ENCODE data around the gene MTNR1B.

- TF ChIP-seq, protein P1, sequence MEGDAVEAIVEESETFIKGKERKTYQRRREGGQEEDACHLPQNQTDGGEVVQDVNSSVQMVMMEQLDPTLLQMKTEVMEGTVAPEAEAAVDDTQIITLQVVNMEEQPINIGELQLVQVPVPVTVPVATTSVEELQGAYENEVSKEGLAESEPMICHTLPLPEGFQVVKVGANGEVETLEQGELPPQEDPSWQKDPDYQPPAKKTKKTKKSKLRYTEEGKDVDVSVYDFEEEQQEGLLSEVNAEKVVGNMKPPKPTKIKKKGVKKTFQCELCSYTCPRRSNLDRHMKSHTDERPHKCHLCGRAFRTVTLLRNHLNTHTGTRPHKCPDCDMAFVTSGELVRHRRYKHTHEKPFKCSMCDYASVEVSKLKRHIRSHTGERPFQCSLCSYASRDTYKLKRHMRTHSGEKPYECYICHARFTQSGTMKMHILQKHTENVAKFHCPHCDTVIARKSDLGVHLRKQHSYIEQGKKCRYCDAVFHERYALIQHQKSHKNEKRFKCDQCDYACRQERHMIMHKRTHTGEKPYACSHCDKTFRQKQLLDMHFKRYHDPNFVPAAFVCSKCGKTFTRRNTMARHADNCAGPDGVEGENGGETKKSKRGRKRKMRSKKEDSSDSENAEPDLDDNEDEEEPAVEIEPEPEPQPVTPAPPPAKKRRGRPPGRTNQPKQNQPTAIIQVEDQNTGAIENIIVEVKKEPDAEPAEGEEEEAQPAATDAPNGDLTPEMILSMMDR (IDR thresholded peaks at IDR 0.05) = no peak
- TF ChIP-seq POLR2A (IDR thresholded peaks at IDR 0.05) = no peak
- TF ChIP-seq EP300 (IDR thresholded peaks at IDR 0.05) = no peak
Observed at GRCh38 chr11:92969634-92970347, at the start of gene MTNR1B.

All from upper lobe of left lung (tissue), 4 donors.